Measurements from ENCODE around the gene HAND1.

DNA sequence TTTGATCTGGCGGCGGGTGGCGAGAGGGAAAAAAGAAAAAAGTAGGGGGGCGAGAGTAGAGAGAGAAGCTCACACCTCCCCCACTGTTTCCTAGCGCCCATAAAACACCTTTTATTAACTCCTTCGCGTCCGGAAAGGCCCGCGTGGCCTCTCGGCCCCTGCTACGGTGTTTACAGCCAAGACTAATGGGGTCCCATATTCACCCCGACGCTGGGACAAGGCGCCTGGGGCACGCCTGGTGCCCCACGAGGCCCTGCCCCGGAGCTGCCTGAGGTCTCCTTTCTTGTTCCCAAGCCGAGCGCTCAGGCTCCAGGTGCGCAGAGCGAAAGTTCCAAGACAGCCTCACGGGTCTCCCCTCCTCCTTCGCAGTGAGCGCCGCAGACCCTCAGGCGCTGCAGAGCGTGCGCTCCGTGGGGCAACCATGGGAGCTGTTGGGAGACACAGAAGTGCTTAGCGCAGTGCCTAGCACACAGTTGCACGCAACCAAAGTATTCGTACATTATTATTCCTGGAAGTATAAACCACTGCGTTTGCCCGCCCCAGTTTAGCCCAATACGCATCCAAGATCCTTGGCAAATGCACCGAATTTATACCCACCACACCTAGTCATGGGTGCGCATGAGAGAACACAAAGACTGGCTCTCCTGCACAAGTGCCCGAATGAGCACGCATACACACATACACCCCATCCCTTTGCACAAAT, 4.3 kb downstream of the HAND1 start:
- TF ChIP-seq, protein P1, sequence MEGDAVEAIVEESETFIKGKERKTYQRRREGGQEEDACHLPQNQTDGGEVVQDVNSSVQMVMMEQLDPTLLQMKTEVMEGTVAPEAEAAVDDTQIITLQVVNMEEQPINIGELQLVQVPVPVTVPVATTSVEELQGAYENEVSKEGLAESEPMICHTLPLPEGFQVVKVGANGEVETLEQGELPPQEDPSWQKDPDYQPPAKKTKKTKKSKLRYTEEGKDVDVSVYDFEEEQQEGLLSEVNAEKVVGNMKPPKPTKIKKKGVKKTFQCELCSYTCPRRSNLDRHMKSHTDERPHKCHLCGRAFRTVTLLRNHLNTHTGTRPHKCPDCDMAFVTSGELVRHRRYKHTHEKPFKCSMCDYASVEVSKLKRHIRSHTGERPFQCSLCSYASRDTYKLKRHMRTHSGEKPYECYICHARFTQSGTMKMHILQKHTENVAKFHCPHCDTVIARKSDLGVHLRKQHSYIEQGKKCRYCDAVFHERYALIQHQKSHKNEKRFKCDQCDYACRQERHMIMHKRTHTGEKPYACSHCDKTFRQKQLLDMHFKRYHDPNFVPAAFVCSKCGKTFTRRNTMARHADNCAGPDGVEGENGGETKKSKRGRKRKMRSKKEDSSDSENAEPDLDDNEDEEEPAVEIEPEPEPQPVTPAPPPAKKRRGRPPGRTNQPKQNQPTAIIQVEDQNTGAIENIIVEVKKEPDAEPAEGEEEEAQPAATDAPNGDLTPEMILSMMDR (conservative IDR thresholded peaks at IDR 0.05 in 1 of 2, IDR thresholded peaks at IDR 0.05 in 1 of 2; ENCODE audit: extremely low read depth in 1 of 2, insufficient read depth in 1 of 2, low read depth in 1 of 2, low read length in 2 of 2) = no peak
- peak; percentile 94 for TF ChIP-seq EZH2 (IDR thresholded peaks at IDR 0.05; ENCODE audit: borderline replicate concordance, low read length)

Data from mammary epithelial cell (primary cell).